ENCODE results near the gene CTSZ.

- TF ChIP-seq GTF2I (CRISPR knock-in tag; conservative IDR thresholded peaks at IDR 0.05) (no peak), FOXJ3 (CRISPR knock-in tag; IDR thresholded peaks at IDR 0.05; ENCODE audit: borderline replicate concordance) (no peak), ZNF263 (CRISPR knock-in tag; IDR thresholded peaks at IDR 0.05; ENCODE audit: low read depth) (no peak), ZBTB21 (CRISPR knock-in tag; IDR thresholded peaks at IDR 0.05; ENCODE audit: borderline replicate concordance) (no peak), IRF2 (CRISPR knock-in tag; IDR thresholded peaks at IDR 0.05; ENCODE audit: borderline replicate concordance, low read depth) (no peak), ATF3 (CRISPR knock-in tag; conservative IDR thresholded peaks at IDR 0.05) (no peak), ATF1 (CRISPR knock-in tag; IDR thresholded peaks at IDR 0.05) (no peak), MAX (CRISPR knock-in tag; IDR thresholded peaks at IDR 0.05) (no peak), ETV6 (CRISPR knock-in tag; IDR thresholded peaks at IDR 0.05) (no peak), HMGA2 (CRISPR knock-in tag; IDR thresholded peaks at IDR 0.05) (no peak)
- TF ChIP-seq, protein P1, sequence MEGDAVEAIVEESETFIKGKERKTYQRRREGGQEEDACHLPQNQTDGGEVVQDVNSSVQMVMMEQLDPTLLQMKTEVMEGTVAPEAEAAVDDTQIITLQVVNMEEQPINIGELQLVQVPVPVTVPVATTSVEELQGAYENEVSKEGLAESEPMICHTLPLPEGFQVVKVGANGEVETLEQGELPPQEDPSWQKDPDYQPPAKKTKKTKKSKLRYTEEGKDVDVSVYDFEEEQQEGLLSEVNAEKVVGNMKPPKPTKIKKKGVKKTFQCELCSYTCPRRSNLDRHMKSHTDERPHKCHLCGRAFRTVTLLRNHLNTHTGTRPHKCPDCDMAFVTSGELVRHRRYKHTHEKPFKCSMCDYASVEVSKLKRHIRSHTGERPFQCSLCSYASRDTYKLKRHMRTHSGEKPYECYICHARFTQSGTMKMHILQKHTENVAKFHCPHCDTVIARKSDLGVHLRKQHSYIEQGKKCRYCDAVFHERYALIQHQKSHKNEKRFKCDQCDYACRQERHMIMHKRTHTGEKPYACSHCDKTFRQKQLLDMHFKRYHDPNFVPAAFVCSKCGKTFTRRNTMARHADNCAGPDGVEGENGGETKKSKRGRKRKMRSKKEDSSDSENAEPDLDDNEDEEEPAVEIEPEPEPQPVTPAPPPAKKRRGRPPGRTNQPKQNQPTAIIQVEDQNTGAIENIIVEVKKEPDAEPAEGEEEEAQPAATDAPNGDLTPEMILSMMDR (IDR thresholded peaks at IDR 0.05) = no peak
These were observed 11.4 kb downstream of the CTSZ start for GRCh38 chr20:58995461-58996225.
